HepG2 (cell line): ENCODE data around the gene ZCCHC3. TPM values are rescaled to one million over a fixed set of nuclear protein-coding genes. Genes with fewer than 3 reads are reported as not detected.
A peak's percentile ranks its signal among the peaks of the same experiment; 100 is the strongest.

ENCODE experiments used
- AHR ChIP-seq: IDR thresholded peaks from 2 replicates; pipeline ENCODE4 v1.6.1; 2018; ENCODE audit warnings: missing genetic modification reagents, missing compliant biosample characterization
- CENPX ChIP-seq: sonication (generic); formaldehyde crosslinking; IDR thresholded peaks from 2 replicates; pipeline ENCODE4 v1.9.0; 2021; ENCODE audit warnings: mild to moderate bottlenecking, missing genetic modification reagents, moderate library complexity
- E2F5 ChIP-seq: sonication (generic); formaldehyde crosslinking; conservative IDR thresholded peaks from 2 replicates; pipeline ENCODE4 v1.4.0; 2020; ENCODE audit warnings: missing genetic modification reagents
- ELF4 ChIP-seq: sonication (generic); formaldehyde crosslinking; IDR thresholded peaks from 2 replicates; pipeline ENCODE4 v1.5.0; 2020; ENCODE audit warnings: missing genetic modification reagents, mild to moderate bottlenecking, moderate library complexity, borderline replicate concordance
- FOXJ3 ChIP-seq: sonication (generic); formaldehyde crosslinking; IDR thresholded peaks from 2 replicates; pipeline ENCODE4 v1.4.0; 2020; ENCODE audit warnings: missing genetic modification reagents, mild to moderate bottlenecking, borderline replicate concordance
- GTF2F1 ChIP-seq: fragments of 150-350 bp; IDR thresholded peaks from 2 replicates; pipeline ENCODE4 v1.6.1; 2014; ENCODE audit warnings: low read length
- IRF2 ChIP-seq: IDR thresholded peaks from 2 replicates; pipeline ENCODE4 v1.6.1; 2018; ENCODE audit warnings: missing genetic modification reagents, missing compliant biosample characterization
- JUNB ChIP-seq: sonication (generic); formaldehyde crosslinking; IDR thresholded peaks from 2 replicates; pipeline ENCODE4 v1.8.0; 2022; ENCODE audit warnings: missing genetic modification reagents, mild to moderate bottlenecking, borderline replicate concordance
- MTERF4 ChIP-seq: sonication (generic); formaldehyde crosslinking; IDR thresholded peaks from 2 replicates; pipeline ENCODE4 v1.8.0; 2023; ENCODE audit warnings: mild to moderate bottlenecking, missing genetic modification reagents
- NFE2 ChIP-seq: sonication (generic); formaldehyde crosslinking; IDR thresholded peaks from 2 replicates; pipeline ENCODE4 v1.4.0; 2020; ENCODE audit warnings: missing genetic modification reagents
- NFKBIZ ChIP-seq: IDR thresholded peaks from 2 replicates; pipeline ENCODE4 v1.6.1; 2018; ENCODE audit warnings: missing genetic modification reagents, missing compliant biosample characterization
- NRL ChIP-seq: sonication (generic); formaldehyde crosslinking; IDR thresholded peaks from 2 replicates; pipeline ENCODE4 v1.5.0; 2020; ENCODE audit warnings: missing genetic modification reagents, mild to moderate bottlenecking, moderate library complexity, borderline replicate concordance
- PPARG ChIP-seq: conservative IDR thresholded peaks from 2 replicates; pipeline ENCODE4 v1.6.1; 2016; ENCODE audit warnings: missing biosample characterization, missing genetic modification reagents
- ZNF230 ChIP-seq: sonication (generic); formaldehyde crosslinking; IDR thresholded peaks from 2 replicates; pipeline ENCODE4 v1.4.0; 2020; ENCODE audit warnings: mild to moderate bottlenecking, missing genetic modification reagents
- ZNF343 ChIP-seq: sonication (generic); formaldehyde crosslinking; IDR thresholded peaks from 2 replicates; pipeline ENCODE4 v1.4.0; 2020; ENCODE audit warnings: mild to moderate bottlenecking, missing genetic modification reagents
- ZNF841 ChIP-seq: sonication (generic); formaldehyde crosslinking; IDR thresholded peaks from 2 replicates; pipeline ENCODE4 v1.8.1; 2023; ENCODE audit warnings: missing genetic modification reagents, borderline replicate concordance
- ZSCAN30 ChIP-seq: sonication (generic); formaldehyde crosslinking; IDR thresholded peaks from 2 replicates; pipeline ENCODE4 v1.5.0; 2020; ENCODE audit warnings: mild to moderate bottlenecking, missing genetic modification reagents
- polyA plus RNA-seq, 8 experiments: library from polyadenylated mRNA; depleted of rRNA in 3 of 8; stranded (reverse) in 7 of 8; unstranded in 1 of 8; fragments of >200 nt; fragmentation: Illumina TruSeq in 4 of 8; extraction: Trizol in 4 of 8; gene quantifications; 2 replicates each; pipeline versions ENCODE4 v1.2.1 to v1.2.3, GENCODE V29; 2011 to 2016; ENCODE audit warnings: low read depth in 4 of 8, missing spikeins in 1 of 8, mixed read lengths in 1 of 8; ENCODE audit not compliant: insufficient read depth in 1 of 8
- total RNA-seq, 5 experiments: library from RNA; depleted of rRNA; stranded (reverse); fragments of >200 nt; fragmentation: Illumina TruSeq; extraction: Trizol; gene quantifications; 2 replicates each; pipeline ENCODE4 v1.2.3, GENCODE V29; 2016; ENCODE audit warnings: low read depth in 1 of 5
- TF ChIP-seq, protein P1 (sequence below): sonication (generic); formaldehyde crosslinking; IDR thresholded peaks from 2 replicates; pipeline ENCODE4 v1.8.0; 2022; ENCODE audit warnings: mild to moderate bottlenecking, missing genetic modification reagents; ENCODE audit not compliant: insufficient replicate concordance

Gene ZCCHC3
- total and polyA plus RNA-seq, 2 of the 13 experiments (the other 11 are each of a cell fraction or from before 2014, with no cell fraction given) = 46.6 to 63.0 TPM

DNA sequence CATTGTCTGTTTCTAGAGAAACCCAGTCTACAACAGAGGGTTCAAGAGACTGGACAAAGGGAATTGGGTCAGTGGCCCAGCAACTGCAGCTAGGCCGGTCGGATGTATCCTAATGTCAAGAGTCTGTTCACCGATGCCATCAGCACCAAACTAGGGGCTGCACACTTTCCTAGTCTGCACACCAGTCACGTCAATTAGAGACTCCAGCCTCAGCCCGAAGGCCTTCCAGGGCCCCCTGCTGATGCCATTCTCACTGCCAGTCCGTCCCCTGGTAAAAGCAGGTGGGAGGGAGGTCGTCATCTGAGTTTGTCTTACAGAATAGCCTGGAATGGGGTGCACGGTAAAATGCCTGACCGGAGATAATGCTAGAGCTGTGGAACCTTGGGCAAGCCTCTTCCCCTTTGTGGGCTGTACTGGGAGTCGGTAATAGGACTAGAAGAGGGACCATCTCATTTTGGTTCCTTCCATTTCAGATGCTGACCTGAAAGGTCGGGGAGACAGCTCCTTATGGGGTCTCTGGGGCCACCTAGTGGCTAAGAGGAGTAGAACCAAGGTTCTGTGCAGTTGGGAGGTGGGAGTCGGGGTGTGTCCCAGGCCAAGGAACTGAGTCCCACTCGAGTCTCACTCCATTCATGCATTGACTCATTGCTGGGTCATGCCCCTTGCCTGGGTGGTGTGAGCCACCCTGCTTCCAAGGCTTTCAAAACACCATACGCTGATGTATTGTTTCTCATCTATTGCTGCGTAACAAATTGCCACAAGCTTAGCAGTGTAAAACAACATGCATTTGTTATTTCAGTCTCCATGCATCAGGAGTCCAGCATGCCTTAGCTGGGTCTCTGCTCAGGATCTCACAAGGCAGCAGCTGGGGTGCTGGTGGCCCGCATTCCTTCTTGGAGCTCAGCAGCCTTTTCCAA lies 33.1 kb downstream of the ZCCHC3 start (continued):
- TF ChIP-seq ZNF841 (CRISPR knock-in tag) = no peak
- TF ChIP-seq NFKBIZ = no peak
- TF ChIP-seq IRF2 = no peak; the same call in none of the 2 replicates
- TF ChIP-seq PPARG = no peak
- TF ChIP-seq FOXJ3 (CRISPR knock-in tag) = no peak
- TF ChIP-seq AHR = no peak
- TF ChIP-seq GTF2F1 = 0 out of 2 replicates have a peak, but pooled peaks have one; percentile 40
- TF ChIP-seq NFE2 (CRISPR knock-in tag) = no peak
- TF ChIP-seq E2F5 (CRISPR knock-in tag) = no peak
- TF ChIP-seq MTERF4 = no peak
- no peak for TF ChIP-seq ZNF343 (CRISPR knock-in tag)
- no peak for TF ChIP-seq JUNB (CRISPR knock-in tag)
- TF ChIP-seq, protein P1, sequence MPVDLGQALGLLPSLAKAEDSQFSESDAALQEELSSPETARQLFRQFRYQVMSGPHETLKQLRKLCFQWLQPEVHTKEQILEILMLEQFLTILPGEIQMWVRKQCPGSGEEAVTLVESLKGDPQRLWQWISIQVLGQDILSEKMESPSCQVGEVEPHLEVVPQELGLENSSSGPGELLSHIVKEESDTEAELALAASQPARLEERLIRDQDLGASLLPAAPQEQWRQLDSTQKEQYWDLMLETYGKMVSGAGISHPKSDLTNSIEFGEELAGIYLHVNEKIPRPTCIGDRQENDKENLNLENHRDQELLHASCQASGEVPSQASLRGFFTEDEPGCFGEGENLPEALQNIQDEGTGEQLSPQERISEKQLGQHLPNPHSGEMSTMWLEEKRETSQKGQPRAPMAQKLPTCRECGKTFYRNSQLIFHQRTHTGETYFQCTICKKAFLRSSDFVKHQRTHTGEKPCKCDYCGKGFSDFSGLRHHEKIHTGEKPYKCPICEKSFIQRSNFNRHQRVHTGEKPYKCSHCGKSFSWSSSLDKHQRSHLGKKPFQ (CRISPR knock-in tag) = no peak
- TF ChIP-seq CENPX (CRISPR knock-in tag) = no peak
- TF ChIP-seq NRL = no peak
- TF ChIP-seq ZSCAN30 (CRISPR knock-in tag) = 0 out of 2 replicates have a peak, but pooled peaks have one; percentile 41
- no peak for TF ChIP-seq ELF4 (CRISPR knock-in tag)
- TF ChIP-seq ZNF230 = peak; percentile 87; the same call in 1 of the 2 replicates
